Stimulated activated CD8-positive, alpha-beta memory T cell treated with anti-CD3 and anti-CD28 coated beads, Interleukin-2, amount 100 ng/mL, for 1 hour (primary cell): ENCODE measurements around the gene TMEM183A.
"Not testable (repeated sequence)": the region's sequence is repeated elsewhere in the genome, so short reads cannot be mapped to it uniquely, and the experiment has no call there.

Experiments used
- DNase-seq, 2 donors: peaks; one replicate each; pipeline ENCODE4 v3.0.0-alpha.2; 2020; ENCODE audit warnings: low read depth in 2 of 2

TMEM183A gene

DNA sequence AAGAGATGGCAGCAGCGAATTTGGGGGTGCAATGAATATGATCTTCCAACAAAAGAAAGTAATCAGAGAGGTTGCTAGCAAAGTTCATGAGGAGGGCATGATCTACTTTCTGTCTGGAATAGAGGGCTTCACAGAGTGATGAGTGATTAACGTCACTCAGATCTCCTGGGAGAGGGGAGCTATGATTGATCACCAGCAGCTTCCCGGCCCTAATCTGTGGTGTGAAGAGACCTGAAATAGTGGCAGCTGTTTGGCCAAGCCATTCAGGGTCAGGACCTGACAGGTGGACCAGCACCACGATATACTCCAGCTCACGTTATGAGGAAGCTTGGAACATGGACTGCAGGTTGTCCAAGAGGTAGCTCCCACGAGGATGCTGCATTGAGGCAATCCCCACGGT lies 19.9 kb upstream of the TMEM183A start:
- DNase-seq, result no peak

DNA sequence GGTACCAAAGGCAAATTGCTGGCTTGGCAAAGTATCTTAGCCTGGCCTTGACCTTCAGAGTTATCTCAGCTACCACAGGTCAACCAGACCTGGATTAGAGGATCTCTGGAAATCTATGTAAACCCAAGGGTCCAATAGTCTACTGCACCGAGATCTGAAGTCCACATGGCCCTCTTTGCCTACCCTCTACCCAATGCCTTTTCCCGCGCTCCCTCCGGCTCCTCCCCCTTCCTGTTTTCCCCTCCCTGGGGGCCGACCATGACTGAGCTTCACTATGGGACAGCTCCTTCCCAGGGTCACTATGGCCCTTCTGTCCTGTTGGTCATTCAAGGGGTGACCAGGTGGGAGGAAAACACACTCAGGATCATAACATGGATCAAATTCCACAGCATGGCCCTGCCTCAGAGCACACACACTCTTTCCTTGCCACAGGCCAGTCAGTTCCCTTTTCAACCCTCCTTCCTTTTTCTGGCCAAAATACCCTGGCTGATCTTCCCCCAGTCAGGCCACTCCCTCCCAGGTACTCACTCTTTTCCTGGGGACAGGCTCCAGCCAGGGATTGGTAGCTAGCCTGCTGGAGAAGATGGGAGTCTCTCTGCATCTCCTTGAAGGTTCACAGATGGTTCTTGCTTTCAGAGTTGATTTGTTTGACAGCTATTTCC lies 19.1 kb upstream of the TMEM183A start:
- DNase-seq, result no peak

DNA sequence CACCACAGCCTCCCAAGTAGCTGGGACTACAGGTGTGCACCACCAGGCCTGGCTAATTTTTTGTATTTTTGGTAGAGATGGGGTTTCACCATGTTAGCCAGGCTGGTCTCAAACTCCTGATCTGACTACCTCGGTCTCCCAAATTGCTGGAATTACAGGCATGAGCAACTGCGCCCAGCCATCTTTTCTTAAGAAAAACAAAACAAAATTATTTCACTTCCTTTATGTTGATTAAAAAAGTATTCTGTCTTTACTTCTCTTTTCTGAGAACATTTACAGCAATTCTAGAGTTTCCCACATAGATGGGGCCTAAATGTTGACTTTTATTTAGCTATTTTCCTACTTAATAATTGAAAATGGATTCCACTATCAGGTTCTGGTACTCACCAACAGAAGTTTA lies 17.3 kb upstream of the TMEM183A start:
- no peak for DNase-seq

DNA sequence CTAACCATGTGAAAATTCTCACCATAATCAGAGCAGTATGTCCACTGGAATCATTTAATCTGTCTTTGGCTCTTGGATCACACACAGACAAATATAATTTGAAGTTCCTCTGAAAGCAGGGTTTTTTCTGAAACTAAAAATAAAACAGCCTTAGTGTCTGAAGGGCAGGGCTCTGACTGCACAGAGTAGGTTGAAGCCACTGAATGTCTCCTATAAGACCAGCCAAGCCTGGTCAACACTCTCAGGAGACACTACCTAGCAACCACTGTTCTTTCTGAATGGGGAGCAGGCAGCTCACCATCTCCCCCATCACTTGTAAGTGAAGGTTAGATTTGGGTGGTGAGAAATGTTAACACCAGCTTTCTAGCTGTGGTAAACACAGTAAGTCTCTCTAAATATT lies 16.1 kb upstream of the TMEM183A start:
- no peak for DNase-seq

DNA sequence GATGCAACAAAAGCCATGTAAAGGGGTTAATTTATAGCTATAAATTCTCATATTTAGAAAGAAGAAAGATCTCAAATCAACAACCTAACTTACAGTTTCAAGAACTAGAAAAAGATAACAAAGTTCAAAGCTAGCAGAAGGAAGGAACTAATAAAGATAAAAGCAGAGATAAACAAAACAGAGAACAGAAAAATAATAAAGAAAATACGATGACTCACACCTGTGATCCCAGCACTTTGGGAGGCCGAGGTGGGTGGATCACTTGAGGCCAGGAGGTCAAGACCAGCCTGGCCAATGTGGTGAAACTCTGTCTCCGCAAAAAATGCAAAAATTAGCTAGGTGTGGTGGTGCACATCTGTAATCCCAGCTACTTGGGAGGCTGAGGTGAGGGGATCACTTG lies 12.4 kb upstream of the TMEM183A start:
- DNase-seq, result no peak

DNA sequence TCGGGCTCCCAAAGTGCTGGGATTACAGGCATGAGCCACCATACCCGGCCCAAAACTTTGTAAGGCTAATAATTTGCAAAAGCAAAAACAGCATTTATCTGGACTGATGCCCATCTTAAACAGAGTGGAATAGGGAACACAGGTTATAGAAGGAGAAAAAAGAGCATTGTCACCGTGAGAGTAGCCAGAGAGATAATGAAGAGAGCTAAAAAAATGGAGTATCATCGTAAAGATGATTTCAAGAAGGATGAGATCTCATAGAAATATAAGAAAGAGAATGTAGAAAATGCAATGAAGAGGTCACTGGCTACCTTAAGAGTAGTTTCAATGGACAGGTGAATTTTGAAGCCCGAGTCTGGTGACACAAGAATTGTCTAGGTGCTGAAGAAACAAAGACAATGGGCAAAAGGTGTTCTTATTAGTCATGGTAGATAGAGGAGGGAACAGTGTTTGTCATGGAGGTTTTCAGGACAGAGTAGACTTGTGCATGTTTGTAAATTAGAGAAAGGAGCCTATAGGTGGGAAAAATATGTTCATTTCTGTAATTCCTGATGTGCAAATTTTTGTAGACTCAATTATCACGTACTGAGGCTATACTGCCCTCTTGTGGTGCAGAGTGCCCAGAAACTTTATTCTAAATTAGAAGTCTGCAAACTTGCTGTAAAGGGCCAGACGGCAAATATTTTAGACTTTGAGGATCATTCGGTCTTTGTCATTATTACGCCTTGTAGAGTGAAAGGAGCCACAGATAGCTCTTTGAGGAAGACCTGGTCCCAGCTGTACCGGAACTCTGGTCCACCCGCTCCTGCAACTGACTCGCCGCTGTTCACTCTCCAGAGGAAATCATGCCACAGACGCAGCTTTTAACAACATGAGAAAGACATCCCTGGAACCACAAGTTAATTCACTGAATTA lies 8.1 kb upstream of the TMEM183A start:
- DNase-seq, result peak; percentile 28 to 39

DNA sequence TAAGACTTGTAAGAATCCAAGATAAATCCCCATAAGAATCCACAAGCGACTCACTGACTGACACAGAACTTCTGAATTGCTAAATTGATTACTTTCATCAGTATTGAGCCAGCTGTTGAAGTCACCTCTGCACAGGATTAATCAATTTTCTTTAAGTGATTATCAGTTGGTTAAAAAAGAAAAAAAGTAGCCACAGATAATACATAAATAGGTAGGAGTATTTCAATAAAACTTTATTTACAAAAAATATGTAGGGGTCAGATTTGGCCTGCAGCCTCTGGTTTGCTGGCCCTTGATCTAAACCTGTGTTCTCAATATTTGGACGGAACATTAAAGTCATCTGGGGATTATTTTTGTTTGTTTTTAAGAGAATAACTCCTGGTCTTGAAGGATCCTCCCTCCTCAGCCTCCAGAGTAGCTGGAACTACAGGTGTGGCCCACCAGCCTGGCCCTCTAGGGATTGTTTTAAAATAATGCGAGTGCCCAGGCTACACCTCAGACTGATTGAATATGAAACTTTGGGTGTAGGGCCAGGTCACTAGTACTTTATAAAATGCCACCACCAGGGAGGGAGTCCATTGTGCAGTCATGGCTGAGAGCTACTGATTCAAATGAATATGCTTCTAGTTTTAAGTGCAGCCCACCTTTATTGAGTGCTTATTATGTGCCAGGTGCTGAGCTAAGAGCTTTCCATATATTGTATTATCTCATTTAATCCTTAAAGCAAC lies 6.8 kb upstream of the TMEM183A start:
- DNase-seq, result no peak

DNA sequence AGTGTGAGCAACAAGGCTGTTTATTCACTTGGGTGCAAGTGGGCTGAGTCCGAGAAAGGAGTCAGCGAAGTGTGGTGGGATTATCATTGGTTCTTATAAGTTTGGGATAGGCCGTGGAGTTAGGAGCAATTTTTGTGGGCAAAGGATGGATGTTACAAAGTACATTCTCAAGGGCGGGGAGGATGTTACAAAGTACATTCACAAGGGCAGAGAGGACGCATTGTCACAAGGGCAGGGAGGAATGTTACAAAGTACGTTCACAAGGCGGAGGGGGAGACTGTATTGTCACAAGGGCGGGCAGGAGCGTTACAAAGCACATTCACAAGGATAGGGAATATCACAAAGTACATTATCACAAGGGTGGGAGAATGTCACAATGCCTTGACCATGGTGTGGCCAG lies 5.2 kb upstream of the TMEM183A start:
- no peak for DNase-seq

DNA sequence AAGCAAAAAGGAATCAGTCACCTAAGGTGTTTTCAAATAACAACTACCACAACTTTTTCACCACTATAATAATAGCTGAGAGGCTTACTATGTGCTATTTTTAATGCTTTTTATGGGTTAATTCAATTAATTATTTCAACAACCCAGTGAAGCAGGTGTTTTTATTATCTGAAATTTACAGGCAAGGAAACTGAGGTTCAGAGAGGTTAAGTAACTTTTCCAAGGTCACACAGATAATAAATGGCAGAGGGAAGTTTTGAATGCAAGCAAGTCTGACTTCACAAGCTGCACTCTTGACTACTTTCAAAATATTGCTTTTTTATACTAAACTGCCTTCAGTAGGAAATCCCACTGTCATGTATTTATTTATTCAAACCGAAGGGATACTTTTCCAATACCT lies 4.2 kb upstream of the TMEM183A start:
- DNase-seq, result no peak

DNA sequence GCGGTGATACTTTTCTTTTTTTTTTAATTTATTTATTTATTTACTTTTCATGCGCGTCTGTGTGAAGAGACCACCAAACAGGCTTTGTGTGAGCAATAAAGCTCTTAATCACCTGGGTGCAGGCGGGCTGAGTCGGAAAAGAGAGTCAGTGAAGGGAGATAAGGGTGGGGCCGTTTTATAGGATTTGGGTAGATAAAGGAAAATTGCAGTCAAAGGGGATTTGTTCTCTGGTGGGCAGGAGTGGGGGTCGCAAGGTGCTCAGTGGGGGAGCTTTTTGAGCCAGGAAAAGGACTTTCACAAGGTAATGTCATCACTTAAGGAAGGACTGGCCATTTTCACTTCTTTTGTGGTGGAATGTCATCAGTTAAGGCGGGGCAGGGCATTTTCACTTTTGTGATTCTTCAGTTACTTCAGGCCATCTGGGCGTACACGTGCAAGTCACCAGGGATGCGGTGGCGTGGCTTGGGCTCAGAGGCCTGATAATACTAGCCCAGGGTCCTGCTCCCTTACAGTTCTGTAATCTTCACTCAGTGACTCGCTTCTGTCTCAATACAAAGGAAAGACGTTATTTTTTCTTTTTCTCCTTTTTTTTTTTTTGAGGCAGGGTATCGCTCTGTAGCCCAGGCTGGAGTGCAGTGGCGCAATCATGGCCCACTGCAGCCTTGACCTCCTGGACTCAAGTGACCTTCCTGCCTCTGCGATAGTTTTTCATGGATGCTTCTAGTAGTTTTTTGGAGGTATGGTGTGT lies 1.6 kb upstream of the TMEM183A start:
- not testable (repeated sequence) for DNase-seq

DNA sequence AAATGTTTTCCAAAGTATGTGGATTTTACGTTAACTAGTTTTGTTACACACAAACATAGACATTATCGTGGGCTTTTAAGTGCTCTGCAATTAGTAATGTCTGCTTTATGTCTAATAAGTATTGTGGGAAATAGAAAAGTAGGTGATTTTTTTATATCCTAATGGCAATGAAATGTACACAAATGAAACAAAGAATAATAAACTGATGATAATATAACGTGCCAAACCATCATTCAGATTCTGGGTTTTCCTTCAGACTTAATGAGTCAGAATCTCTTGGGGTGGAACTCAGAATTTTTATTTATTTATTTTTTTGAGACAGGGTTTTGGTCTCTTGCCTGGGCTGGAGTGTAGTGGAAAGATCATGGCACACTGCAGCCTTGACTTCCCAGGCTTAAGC lies 2.0 kb downstream of the TMEM183A start:
- no peak for DNase-seq

DNA sequence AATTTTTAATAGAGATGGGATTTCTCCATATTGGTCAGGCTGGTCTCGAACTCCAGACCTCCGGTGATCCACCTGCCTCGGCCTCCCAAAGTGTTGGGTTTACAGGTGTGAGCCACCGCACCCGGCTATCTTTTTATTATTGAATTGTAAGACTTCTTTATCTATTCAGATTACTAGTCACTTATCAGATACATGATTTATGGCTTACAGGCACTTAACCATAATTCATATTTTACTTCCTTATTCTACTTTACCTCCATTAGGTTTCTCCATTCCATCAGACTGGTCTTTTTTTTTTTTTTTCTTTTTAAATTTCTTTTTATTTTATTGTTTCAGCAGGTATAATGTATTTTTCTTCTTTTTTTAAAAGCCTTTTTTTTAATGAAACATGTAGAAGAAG lies 4.4 kb downstream of the TMEM183A start:
- DNase-seq, result no peak

DNA sequence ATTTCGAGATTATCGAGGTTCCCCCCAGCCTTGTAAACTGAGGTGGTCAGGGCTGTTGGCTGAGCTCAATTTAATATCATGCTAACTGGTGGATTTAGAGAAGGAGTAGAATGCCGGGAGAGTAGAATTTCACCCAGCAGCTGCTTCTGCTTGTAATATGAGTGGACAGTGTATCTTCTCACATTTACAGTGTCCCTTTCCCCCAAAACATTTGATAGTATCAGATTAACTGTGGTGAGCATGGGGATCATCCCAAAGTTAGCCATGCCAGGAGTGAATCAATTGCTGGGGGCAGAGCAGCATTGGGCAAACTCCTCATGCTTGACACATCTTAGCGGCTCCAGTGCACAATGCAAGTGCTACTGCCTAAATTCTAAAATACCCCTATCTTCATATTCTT lies 9.9 kb downstream of the TMEM183A start:
- DNase-seq, result no peak

DNA sequence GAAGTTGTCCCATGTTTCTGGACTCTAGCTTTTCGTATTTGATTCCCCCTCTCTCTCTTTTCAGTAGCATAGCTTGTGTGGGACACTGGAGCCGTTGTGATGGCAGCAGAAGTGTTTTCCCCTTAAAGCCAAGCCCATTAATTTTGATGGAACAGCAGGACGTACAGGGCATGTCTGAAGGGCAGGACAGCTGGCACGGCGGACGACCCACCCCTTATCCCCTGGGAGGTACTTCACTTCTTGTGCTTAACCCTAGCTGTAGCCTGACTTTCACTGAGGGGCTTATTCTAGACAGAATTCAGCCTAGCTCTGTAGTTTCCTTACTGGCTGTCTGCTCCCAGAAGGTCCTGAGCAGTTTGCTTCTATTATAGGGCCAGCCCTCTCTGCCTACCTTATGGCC lies 10.5 kb downstream of the TMEM183A start:
- no peak for DNase-seq

DNA sequence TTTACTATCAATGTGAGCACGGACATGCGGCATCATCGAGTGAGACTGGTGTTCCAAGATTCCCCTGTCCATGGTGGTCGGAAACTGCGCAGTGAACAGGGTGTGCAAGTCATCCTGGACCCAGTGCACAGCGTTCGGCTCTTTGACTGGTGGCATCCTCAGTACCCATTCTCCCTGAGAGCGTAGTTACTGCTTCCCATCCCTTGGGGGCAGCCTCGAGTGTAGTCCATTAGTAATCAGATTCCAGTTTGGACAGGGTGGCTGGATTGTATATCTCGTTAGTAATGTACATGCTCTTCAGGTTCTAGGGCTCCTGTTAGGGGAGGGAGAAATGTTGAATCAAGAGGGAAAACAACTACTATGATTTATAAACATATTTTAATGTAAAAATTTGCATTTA lies 15.7 kb downstream of the TMEM183A start:
- not testable (repeated sequence) for DNase-seq

DNA sequence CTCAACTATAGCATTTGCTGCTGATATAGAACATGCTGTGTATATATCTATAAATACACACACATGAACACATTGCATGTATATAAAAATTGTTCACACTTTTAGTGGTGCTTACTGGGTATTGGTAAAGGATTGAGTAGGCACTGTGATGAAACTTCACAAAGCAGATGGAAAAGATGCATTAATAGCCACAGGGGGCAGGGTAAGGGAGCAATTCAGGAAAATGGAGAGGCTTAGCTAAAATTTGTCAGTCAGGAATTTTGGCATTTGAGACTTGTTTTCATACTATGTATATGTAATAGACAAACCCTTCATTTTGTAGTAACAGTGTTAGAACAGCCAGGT lies 18.5 kb downstream of the TMEM183A start:
- DNase-seq, result no peak

DNA sequence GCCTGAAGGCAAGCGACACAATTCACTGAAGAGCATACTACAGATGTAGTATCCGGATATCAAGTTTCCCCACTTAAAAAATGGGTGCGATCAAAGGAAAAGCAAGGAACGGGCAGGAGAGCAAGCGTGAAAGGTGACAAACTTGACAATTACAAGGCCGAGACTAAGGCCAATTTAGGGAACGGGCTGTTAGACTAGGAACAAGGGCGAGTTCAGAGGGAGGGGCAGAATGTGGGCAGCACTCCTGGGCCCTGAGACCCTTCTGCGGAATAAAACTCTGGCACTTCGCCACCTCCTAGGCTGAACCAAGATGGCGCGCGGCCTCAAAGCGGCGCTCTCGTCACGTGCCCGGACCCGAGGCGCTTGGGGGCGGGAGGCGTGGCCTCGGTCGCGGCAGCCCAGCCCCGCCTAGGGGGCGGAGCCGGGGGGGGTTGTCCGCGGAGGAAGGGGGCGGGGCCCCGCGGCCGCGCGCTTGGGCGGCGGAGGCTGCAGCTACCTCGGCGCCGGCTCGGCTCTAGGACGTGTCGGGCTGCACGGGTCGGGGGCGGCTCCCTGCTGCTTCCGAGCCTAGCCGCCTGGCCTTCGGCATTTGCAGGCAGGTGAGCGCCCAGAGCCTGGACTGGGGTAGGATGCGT lies 19.0 kb downstream of the TMEM183A start, which contains the start of gene PPFIA4:
TSS of gene PPFIA4 (plus strand) at position 461 of the 635 bp plus-strand sequence. CDS start 12,518 bp downstream, outside the sequence.
- peak; percentile 76 to 77 for DNase-seq

DNA sequence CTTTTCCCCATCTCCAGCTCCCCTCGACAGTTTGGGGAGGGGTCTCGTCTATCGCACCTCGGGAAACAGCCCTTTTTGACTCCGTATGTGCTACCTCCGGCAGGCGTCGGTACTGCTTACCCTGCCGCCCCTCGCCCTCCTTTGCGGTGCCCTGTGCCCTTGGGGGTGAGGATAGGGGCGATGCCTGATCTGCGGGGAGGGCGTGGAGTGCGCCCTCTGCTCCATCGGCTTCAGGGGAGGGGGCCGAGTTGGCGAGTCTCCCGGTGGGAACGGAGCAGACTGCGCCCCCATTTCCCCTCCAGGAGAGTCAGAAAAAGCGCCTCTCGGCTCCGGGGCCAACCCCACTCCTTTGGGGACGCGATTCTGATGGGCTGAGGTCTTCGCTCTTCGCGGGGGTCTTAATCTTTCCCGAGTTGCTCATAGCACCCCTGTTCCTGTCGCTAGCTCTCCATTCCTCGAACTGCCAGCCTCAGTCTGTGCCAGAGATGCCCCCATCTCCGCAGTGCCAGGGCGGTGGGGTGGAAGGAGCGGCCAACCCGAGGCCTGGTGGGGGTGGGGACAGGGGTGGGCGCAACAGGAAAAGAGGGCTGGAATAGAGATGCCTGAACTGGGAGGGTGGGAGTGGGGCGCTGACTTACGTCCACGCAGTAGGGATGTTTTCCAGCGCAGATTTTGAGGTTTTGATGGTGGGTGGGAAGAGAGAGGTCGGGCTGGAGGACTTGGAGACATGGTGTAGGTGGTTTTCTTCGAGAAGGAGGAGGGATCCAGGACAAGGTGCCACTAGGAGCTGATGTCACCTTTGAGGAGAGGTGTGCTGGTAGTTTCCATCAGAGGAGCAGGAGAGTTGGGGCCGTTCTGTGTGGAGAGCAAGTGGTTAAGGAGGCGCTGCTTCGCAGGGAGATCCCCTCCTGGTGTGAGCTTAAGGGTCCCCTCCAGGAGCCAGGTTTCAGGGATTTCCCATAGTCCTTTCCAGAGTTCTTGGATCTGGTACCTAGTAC lies 19.8 kb downstream of the TMEM183A start:
- DNase-seq, result no peak

DNA sequence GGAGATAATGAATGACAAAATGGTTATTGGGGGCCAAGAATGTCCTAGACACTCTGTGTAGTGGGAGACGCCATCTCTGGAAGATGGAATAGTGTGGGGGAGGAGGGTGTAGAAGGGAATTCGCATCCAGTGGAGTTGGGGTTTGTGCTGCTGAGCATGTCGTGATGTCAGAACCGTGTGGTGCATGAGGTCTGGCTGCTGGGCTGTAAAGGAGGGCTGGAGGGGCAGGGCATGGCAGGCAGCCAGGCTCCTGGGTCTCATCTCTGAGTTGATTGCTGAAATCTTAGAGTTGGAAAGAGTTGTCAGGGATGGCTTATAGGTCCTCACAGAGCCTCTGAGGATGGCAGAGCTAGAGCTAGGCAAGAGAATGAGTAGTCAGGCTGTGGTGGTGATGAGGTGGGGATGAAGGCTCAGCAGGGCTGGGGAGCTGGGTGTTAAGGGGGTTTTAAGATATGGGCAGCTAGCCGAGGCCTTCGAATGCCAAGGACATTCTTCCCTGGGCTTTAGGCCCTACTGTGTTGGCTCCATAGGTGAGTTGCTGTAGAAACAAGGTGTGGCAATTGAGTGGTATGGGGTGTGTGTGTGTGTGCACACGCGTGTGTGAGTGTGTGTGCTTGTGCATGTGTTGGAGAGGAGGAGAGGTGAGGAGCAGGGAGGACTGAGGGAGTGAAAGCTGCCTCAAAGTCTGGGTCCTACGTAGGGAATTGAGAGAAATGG lies 21.1 kb downstream of the TMEM183A start:
- DNase-seq, result no peak
